A673 (cell line): ENCODE measurements around the gene KCNIP1. TPM values are rescaled to one million over a fixed set of nuclear protein-coding genes. Genes with fewer than 3 reads are reported as not detected.

ENCODE experiments used
- BruUV-seq: library from RNA; stranded (reverse); fragments of 400-500 nt; replicated peaks from 2 replicates; lab custom pipeline; 2021; lab: Mats Ljungman, UMichigan
- CTCF ChIA-PET: fragments of 300-600 bp; sonication (Branson Sonifier 250); formaldehyde crosslinking; loops from one replicate; lab custom pipeline; 2022; ENCODE audit warnings: antibody characterized with exemption; lab: Charles Lee
- POLR2A ChIA-PET: fragments of 300-600 bp; sonication (Branson Sonifier 250); formaldehyde crosslinking; loops from one replicate; lab custom pipeline; 2022; ENCODE audit warnings: antibody characterized with exemption; ENCODE audit not compliant: low non-redundant PET; lab: Charles Lee
- DNase-seq: peaks from one replicate; pipeline ENCODE4 v3.0.0-alpha.2; 2015; ENCODE audit warnings: low spot score
- H3K27ac ChIP-seq: fragments of 200-600 bp; sonication (generic); 2 replicates; pipeline ENCODE4 v1.5.1; 2016; ENCODE audit warnings: mixed run types, low read depth, mild to moderate bottlenecking, mixed read lengths, antibody characterized with exemption, low read length; ENCODE audit not compliant: poor library complexity, severe bottlenecking
- H3K27me3 ChIP-seq: fragments of 200-600 bp; sonication (generic); replicated peaks from 2 replicates; pipeline ENCODE4 v1.6.1; 2017; ENCODE audit warnings: mixed run types, low read depth, mild to moderate bottlenecking, mixed read lengths, antibody characterized with exemption, low read length; ENCODE audit not compliant: insufficient read depth, poor library complexity
- H3K36me3 ChIP-seq: fragments of 200-600 bp; sonication (generic); 2 replicates; pipeline ENCODE4 v1.6.1; 2016; ENCODE audit warnings: mixed run types, mild to moderate bottlenecking, mixed read lengths, antibody characterized with exemption, low read length; ENCODE audit not compliant: insufficient read depth, poor library complexity, severe bottlenecking
- H3K4me1 ChIP-seq: fragments of 200-600 bp; sonication (generic); 2 replicates; pipeline ENCODE4 v1.6.1; 2017; ENCODE audit warnings: mixed run types, mild to moderate bottlenecking, mixed read lengths, antibody characterized with exemption, low read length; ENCODE audit not compliant: insufficient read depth, poor library complexity, severe bottlenecking
- H3K4me3 ChIP-seq: fragments of 200-600 bp; sonication (generic); 2 replicates; pipeline ENCODE4 v1.5.1; 2016; ENCODE audit warnings: low read depth, mixed run types, mild to moderate bottlenecking, mixed read lengths, low read length; ENCODE audit not compliant: poor library complexity, severe bottlenecking
- H3K9me3 ChIP-seq: fragments of 200-600 bp; sonication (generic); 2 replicates; pipeline ENCODE4 v1.6.1; 2016; ENCODE audit warnings: mixed run types, low read depth, mild to moderate bottlenecking, mixed read lengths, antibody characterized with exemption, low read length; ENCODE audit not compliant: poor library complexity, severe bottlenecking
- EZH2 ChIP-seq: fragments of 200-600 bp; sonication (generic); IDR thresholded peaks from 2 replicates; pipeline ENCODE4 v1.6.1; 2017; ENCODE audit warnings: borderline replicate concordance, low read depth, mild to moderate bottlenecking, mixed read lengths, antibody characterized with exemption, low read length; ENCODE audit not compliant: poor library complexity, severe bottlenecking
- intact Hi-C: fragments of 100-400 bp; cut with micrococcal nuclease; formaldehyde crosslinking; loops from one replicate; pipeline ENCODE4 v1.10.0; 2022; ENCODE audit not compliant: unreplicated experiment
- total RNA-seq: library from RNA; stranded (reverse); gene quantifications from 2 replicates; pipeline ENCODE4 v1.2.3, GENCODE V29; 2021
- TF ChIP-seq, protein P1 (sequence below): fragments of 300-800, 200-600 bp; sonication (generic); conservative IDR thresholded peaks from 2 replicates; pipeline ENCODE4 v1.5.1; 2017; ENCODE audit warnings: low read depth, mild to moderate bottlenecking, antibody characterized with exemption, low read length, moderate library complexity, mixed read lengths

KCNIP1 gene
- total RNA-seq, 1 experiment from 2014 or later: 3.7 TPM

DNA sequence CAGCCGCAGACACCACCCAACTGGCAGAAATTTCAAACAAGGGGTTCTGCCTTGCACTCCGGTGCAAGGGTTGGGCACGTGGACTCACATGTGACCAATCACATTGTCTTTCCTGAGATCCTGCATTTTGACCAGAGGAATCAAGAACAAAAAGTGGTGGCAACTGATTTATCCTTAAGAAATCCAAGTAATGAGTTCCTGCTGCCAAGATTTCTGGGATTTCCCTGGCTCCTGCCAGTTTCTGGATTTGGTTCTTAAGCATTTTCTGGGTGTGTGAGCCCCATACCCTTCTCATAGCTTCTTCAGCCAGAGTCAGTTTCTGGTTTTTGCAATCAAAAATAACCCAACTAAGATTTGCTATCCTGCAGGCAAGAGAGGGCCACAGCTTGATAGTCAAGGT is 17.4 kb upstream of the KCNIP1 start:
- Histone ChIP-seq H3K27ac (no peak overlapping the region), H3K4me3 (no peak overlapping the region), H3K4me1 (no peaks in the 10 kb centered on the region), H3K36me3 (no peaks in the 10 kb centered on the region), H3K27me3 (no peaks in the 10 kb centered on the region), H3K9me3 (no peaks in the 10 kb centered on the region)
- intact Hi-C loops: no loop called here
- no TSS peak for BruUV-seq
- ChIA-PET POLR2A (no interaction called here), CTCF (no interaction called here)
- TF ChIP-seq EZH2: no peak
- TF ChIP-seq, protein P1, sequence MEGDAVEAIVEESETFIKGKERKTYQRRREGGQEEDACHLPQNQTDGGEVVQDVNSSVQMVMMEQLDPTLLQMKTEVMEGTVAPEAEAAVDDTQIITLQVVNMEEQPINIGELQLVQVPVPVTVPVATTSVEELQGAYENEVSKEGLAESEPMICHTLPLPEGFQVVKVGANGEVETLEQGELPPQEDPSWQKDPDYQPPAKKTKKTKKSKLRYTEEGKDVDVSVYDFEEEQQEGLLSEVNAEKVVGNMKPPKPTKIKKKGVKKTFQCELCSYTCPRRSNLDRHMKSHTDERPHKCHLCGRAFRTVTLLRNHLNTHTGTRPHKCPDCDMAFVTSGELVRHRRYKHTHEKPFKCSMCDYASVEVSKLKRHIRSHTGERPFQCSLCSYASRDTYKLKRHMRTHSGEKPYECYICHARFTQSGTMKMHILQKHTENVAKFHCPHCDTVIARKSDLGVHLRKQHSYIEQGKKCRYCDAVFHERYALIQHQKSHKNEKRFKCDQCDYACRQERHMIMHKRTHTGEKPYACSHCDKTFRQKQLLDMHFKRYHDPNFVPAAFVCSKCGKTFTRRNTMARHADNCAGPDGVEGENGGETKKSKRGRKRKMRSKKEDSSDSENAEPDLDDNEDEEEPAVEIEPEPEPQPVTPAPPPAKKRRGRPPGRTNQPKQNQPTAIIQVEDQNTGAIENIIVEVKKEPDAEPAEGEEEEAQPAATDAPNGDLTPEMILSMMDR: no peak
- DNase-seq: no peak

DNA sequence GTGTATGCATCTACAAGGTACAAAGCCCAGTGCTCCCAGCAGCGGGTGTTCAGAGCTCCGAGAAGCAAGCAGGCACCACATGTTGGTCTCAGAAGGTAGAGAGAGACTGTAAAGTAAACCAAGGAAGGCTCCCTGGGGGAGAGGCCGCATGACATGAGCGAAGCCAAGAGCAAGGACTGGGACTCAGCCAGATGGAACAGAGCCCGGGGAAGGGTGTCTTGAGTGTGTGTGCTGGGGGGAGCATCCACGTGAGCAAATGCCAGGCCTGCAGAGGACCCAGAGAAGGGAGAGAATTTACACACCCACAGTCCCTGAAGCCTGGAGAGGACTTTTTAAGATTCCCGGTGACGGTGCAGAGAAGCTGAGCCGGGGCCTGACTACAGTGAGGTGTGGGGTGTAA is 15.2 kb upstream of the KCNIP1 start:
- no peak for DNase-seq
- Histone ChIP-seq H3K4me3 (no peak overlapping the region), H3K4me1 (no peaks in the 10 kb centered on the region), H3K9me3 (no peaks in the 10 kb centered on the region), H3K27ac (no peak overlapping the region), H3K27me3 (no peaks in the 10 kb centered on the region), H3K36me3 (no peaks in the 10 kb centered on the region)
- no peak for TF ChIP-seq EZH2
- TF ChIP-seq, protein P1: no peak
- ChIA-PET POLR2A (no interaction called here), CTCF (no interaction called here)
- no TSS peak for BruUV-seq
- intact Hi-C loops: no loop called here

DNA sequence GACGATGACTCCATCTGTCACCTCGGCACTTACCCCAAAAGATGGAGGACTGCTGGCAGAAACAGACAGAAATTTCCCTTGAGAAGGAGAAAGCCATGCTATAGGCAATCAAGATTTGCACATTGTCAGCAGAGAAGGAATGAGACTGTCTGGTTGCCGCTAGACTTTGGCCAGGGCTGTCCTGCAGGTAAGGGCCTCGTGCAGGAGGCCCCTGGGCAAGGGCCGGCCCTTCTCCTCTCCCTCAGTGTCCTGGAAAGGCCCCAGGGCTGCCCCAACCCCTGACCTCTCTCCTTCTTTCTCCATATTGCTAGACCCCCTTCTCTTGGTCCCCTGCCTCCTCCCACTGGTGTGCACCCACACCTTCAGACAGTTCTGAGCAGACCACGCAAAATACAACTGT is 14.6 kb upstream of the KCNIP1 start:
- no peak overlapping the region for H3K27ac ChIP-seq
- no TSS peak for BruUV-seq
- TF ChIP-seq, protein P1: no peak
- no peak for TF ChIP-seq EZH2
- CTCF ChIA-PET: no interaction called here
- intact Hi-C loops: no loop called here
- POLR2A ChIA-PET: no interaction called here
- no peaks in the 10 kb centered on the region for H3K27me3 ChIP-seq
- DNase-seq: no peak
- no peaks in the 10 kb centered on the region for H3K9me3 ChIP-seq
- no peaks in the 10 kb centered on the region for H3K36me3 ChIP-seq
- no peak overlapping the region for H3K4me3 ChIP-seq
- H3K4me1 ChIP-seq: no peaks in the 10 kb centered on the region
